ENCODE data around the gene RPL12. TPM values are rescaled to one million over a fixed set of nuclear protein-coding genes. Genes with fewer than 3 reads are reported as not detected.

The RPL12 gene
- total RNA-seq, 3 donors from 2014 or later, result 726 to 998 (median 926) TPM

- DNase-seq, result peak in 1 of 3 donors; percentile 23
- H3K36me3 ChIP-seq (ENCODE audit: low read depth), result peaks cover 5% of the 10 kb centered on the region
Measured at GRCh38 chr9:127450243-127450760, 904 bp downstream of the RPL12 start.

GRCh38 chr9:127449332-127449966, 1.8 kb downstream of the RPL12 start:
- DNase-seq (no peak), ATAC-seq (no peak)
- Histone ChIP-seq H3K9me3 (no peaks in the 10 kb centered on the region), H3K4me1 (ENCODE audit: low read depth) (peaks cover 26% of the 10 kb centered on the region), H3K36me3 (ENCODE audit: low read depth) (peaks cover 5% of the 10 kb centered on the region), H3K4me3 (no peak overlapping the region)
- no peak for TF ChIP-seq CTCF (IDR thresholded peaks at IDR 0.05)
- intact Hi-C loops (cut with DNase I, micrococcal nuclease), result no loop called here

More at GRCh38 chr9:127450243-127450760, 904 bp downstream of the RPL12 start:
- intact Hi-C loops (cut with DNase I, micrococcal nuclease), result no loop called here
- Histone ChIP-seq H3K9me3 (no peaks in the 10 kb centered on the region), H3K4me1 (ENCODE audit: low read depth) (peaks cover 26% of the 10 kb centered on the region), H3K4me3 (peak overlapping the region; percentile 71)
- TF ChIP-seq CTCF (IDR thresholded peaks at IDR 0.05), result no peak
- ATAC-seq, result peak; percentile 7

DNA sequence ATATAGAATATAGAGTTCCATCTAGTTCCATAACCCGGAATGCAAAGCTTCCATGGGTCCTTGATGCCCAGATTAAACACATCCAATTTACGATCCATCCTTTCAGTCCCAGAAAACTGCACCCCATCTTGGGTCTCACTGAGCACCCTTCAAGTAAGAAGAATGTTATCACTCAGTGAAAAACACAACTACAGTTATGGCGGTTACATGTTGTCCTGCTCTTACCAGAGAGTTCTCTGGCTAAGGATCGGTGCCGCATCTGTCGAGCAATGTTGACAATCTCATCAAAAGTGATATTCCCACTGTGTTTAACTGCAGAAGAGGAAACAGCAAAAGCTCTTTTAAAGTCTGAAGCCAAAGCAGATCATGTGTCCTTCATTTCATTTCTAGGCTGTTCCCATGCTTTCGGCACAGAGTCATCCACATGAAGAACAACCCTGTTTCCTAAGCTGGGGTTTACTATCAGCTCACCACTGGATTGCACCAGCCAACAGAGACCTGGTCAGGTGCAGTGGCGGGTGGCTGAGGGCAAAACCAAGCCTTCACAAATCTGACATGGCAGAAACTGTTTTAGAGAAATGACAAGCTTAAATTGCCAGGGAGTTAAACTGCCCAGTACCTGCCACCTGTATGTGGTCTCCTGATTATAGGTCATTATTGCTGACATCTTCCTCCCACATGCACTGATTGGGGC, 2.9 kb downstream of the RPL12 start:
- intact Hi-C loops (cut with DNase I, micrococcal nuclease), result no loop called here
- Histone ChIP-seq H3K9me3 (no peaks in the 10 kb centered on the region), H3K4me3 (no peak overlapping the region), H3K36me3 (ENCODE audit: low read depth) (peaks cover 5% of the 10 kb centered on the region), H3K4me1 (ENCODE audit: low read depth) (peaks cover 26% of the 10 kb centered on the region)
- ATAC-seq (no peak), DNase-seq (no peak)
- TF ChIP-seq CTCF (IDR thresholded peaks at IDR 0.05), result no peak

DNA sequence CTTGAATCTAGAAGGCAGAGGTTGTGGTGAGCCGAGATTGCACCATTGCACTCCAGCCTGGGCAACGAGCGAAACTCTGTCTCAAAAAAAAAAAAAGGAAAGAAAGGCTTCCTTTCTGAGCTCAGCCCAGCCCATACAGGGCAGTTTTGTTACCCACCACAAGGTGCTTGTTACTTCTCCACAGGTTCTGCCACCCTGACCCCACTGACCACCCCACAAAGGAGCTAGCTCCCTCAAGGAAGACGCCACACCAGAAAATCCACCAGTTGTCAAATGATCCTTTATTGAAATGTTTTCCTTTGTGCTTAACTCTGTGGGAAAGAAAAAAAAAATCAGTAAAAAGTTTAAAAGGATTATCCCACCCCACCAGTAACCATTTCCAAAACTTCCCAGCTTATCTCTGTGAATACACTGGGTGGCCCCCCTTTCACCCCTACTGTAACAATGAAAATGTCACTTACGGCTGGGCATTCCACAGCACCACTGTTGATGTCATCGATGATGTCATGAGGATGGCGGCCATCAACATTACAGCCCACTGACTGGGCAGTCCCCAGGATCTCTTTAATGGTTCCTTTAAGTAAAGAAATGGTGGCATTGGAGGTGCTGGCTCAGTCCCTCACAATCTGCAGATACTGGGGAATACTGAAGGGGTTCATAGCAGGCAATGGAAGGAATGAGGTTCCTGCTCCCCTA, 3.6 kb downstream of the RPL12 start:
- H3K9me3 ChIP-seq, result no peaks in the 10 kb centered on the region
- DNase-seq (no peak), ATAC-seq (no peak)
- no peak overlapping the region for H3K4me3 ChIP-seq
- H3K36me3 ChIP-seq (ENCODE audit: low read depth), result peaks cover 5% of the 10 kb centered on the region
- H3K4me1 ChIP-seq (ENCODE audit: low read depth), result peaks cover 24% of the 10 kb centered on the region
- no peak for TF ChIP-seq CTCF (IDR thresholded peaks at IDR 0.05)
- intact Hi-C loops (cut with DNase I, micrococcal nuclease), result no loop called here

DNA sequence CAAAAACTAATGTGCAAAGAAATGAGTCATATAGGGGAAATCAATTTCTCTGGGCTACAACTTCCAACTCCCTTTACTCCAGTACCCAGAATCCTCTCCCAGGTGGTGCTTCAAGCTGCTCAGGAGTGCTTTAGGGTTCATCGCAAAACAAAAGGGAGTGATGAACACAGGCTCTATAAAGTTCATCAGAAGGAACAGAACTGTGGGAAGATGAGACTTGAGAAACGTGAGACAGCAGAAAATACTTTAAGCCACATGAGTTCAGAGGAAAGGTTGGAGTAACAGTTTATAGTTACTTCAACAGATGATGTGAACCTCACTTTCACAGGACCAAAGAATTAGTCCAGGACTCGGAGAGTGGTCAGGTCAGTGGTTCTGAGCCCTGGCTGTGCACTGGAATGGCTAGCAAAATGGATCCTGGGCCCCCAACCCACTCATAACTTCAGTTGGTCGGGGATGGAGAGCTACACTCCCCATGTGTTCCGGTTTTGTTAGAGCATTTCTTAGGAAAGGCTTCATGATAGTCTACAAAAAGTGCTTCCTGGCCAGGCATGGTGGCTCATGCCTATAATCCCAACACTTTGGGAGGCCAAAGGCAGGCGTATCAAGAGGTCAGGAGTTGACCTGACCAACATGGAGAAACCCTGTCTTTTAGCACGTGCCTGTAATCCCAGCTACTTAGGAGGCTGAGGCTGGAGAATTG, 4.3 kb downstream of the RPL12 start:
- Histone ChIP-seq H3K4me1 (ENCODE audit: low read depth) (peaks cover 18% of the 10 kb centered on the region), H3K4me3 (no peak overlapping the region), H3K9me3 (no peaks in the 10 kb centered on the region), H3K36me3 (ENCODE audit: low read depth) (peaks cover 5% of the 10 kb centered on the region)
- TF ChIP-seq CTCF (IDR thresholded peaks at IDR 0.05), result no peak
- DNase-seq (no peak), ATAC-seq (no peak)
- intact Hi-C loops (cut with DNase I, micrococcal nuclease), result no loop called here
